Sigmoid colon (tissue), 4 donors: ENCODE data around the gene PRRT1B.

ENCODE experiments used
- CTCF ChIP-seq, 4 experiments: fragments of 450-650 bp in 3 of 4; fragments of 200-600 bp in 1 of 4; IDR thresholded peaks; one replicate each; pipeline ENCODE4 v1.5.1; 2016 to 2019; ENCODE audit warnings: antibody characterized with exemption in 4 of 4, mild to moderate bottlenecking in 3 of 4, moderate library complexity in 2 of 4
- EP300 ChIP-seq, 4 donors: sonication (generic); formaldehyde crosslinking; IDR thresholded peaks; one replicate each; pipeline ENCODE4 v1.6.1; 2017; ENCODE audit warnings: antibody characterized with exemption in 4 of 4
- POLR2A ChIP-seq, 2 donors: fragments of 450-650 bp; IDR thresholded peaks; one replicate each; pipeline ENCODE4 v1.6.1; 2016; ENCODE audit warnings: antibody characterized with exemption in 2 of 2, mild to moderate bottlenecking in 2 of 2, moderate library complexity in 2 of 2
- POLR2AphosphoS5 ChIP-seq, 4 donors: sonication (generic); formaldehyde crosslinking; IDR thresholded peaks; one replicate each; pipeline ENCODE4 v1.6.1; 2017; ENCODE audit warnings: antibody characterized with exemption in 4 of 4

- TF ChIP-seq CTCF (IDR thresholded peaks at IDR 0.05) (no peak), EP300 (IDR thresholded peaks at IDR 0.05) (no peak), POLR2A (IDR thresholded peaks at IDR 0.05) (no peak), POLR2AphosphoS5 (IDR thresholded peaks at IDR 0.05) (no peak)
Observed at GRCh38 chr9:131511880-131512279, 33.4 kb upstream of the PRRT1B start.
